Measurements from ENCODE around the gene RNF223.

The RNF223 gene

DNA sequence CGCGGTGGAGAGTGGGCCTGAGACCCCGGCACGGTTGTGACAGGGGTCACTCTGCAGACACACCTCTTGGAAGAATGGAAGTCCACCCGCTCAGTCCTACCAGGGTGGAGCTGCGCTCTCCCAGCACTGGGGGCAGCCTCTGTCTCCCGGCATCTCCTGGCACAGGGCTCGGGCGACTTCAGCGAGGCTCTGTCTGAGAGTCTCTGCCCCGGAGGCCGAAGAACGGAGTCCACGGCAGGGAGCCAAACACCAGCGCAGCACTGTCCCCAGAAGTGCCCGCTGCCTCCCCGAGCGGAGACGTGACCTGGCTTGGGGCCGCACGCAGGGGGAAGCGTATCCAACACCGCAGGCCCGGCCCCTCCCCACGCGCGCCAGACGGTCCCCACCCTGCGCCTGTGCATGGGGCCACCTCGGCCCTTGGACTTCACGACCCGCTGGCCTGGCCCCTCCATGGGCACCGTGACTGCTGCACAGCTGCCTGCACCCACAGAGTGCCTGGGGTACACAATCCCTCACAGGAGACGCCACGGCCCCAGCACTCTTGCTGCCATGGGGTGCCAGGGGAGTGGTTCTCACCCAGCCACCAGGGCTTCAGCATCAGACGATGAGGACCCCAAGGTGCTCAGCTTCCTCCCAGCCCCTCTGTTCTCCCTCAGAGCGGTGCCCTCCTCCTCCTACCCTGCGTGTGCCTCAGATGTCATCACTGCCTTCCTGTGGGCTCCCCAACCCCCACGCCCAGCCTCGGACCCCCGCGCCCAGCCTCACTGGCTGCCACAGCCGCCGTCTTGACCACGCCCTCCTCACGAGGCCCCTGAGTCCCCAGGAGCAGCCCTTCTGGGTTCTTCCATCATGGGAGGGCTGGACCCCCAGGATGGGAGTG is 14.9 kb upstream of the RNF223 start:
- WGBS (ENCODE audit: extremely low coverage, insufficient coverage, insufficient read length), result no CpG with 5 or more reads among the region's 46 CpGs
- no peak overlapping the region for H3K23ac ChIP-seq (ENCODE audit: low read length)
- no peaks in the 10 kb centered on the region for H3K79me1 ChIP-seq (ENCODE audit: low read length)

DNA sequence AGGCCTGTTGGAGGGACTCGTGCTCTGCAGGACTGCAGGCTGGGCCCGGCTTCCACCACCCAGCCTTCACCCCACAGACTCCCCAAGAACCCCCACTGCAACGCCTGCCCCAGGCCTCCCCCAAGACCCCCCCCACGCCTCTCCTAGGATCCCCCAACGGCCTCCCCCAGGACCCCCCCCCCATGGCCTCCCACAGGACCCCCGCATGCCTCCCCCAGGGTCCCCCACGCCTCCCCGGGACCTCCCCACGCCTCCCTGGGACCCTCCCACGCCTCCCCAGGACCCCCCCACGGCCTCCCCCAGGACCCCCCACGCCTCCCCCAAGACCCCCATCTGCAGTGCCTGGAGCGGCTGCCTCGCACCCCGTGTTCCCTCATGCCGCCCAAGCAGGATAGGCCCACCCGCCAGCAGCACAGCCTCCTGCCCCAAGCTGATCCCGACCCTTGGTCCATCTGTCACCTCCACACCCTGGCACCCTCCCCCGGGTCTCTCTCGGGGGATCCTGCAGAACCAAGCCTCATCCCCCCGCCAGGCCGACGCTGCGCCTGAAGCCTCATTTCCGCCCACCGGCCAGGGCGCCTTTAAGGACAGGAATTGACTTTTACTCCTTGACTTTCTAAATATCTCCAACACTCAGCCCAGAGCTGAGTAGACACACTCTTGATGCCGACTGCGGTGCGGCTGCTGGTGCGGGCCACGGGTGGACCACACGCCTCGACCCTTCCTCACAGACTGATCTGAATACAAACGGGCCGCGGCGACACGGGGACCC is 14.1 kb upstream of the RNF223 start:
- no peak overlapping the region for H3K27ac ChIP-seq (ENCODE audit: low read depth, low read length)
- H3K18ac ChIP-seq (ENCODE audit: low read length), result no peak overlapping the region
- no CpG with 5 or more reads among the region's 39 CpGs for WGBS (ENCODE audit: extremely low coverage, insufficient coverage, insufficient read length)
- H3K23ac ChIP-seq (ENCODE audit: low read length), result no peak overlapping the region
- no peak overlapping the region for H3K4me3 ChIP-seq (ENCODE audit: low read depth, low read length)
- no peak overlapping the region for H2AK5ac ChIP-seq (ENCODE audit: low read length)
- H3K14ac ChIP-seq (ENCODE audit: low read length), result no peak overlapping the region
- H3K79me2 ChIP-seq (ENCODE audit: control insufficient read depth, insufficient read depth, low read length, poor library complexity), result no peaks in the 10 kb centered on the region
- H2BK5ac ChIP-seq (ENCODE audit: low read depth, low read length, poor library complexity), result no peak overlapping the region
- no peaks in the 10 kb centered on the region for H3K4me1 ChIP-seq (ENCODE audit: control insufficient read depth in 1 of 2, insufficient read depth in 2 of 2, low read length in 2 of 2)
- H2BK12ac ChIP-seq (ENCODE audit: low read length), result no peak overlapping the region
- H3K36me3 ChIP-seq (ENCODE audit: control insufficient read depth in 1 of 2, insufficient read depth in 2 of 2, low read length in 2 of 2), result peaks cover 7 to 16% of the 10 kb centered on the region in 2 experiments
- H2BK120ac ChIP-seq (ENCODE audit: insufficient read depth, low read length, poor library complexity), result no peak overlapping the region
- H3K4me2 ChIP-seq (ENCODE audit: low read length), result no peak overlapping the region
- no peaks in the 10 kb centered on the region for H3K27me3 ChIP-seq (ENCODE audit: insufficient read depth, low read length)
- H3K9me3 ChIP-seq (ENCODE audit: insufficient read depth, low read depth, low read length), result peaks cover 6% of the 10 kb centered on the region
- H4K12ac ChIP-seq (ENCODE audit: low read depth, low read length), result no peak overlapping the region
- no peaks in the 10 kb centered on the region for H3K79me1 ChIP-seq (ENCODE audit: low read length)
- no peak overlapping the region for H3K9ac ChIP-seq (ENCODE audit: low read length)
- H4K8ac ChIP-seq (ENCODE audit: low read depth, low read length), result no peak overlapping the region
- no peak overlapping the region for H3K4ac ChIP-seq (ENCODE audit: low read depth, low read length)
- H2AFZ ChIP-seq (ENCODE audit: insufficient read depth, low read length, poor library complexity), result no peak overlapping the region
- no peak overlapping the region for H4K91ac ChIP-seq (ENCODE audit: low read depth, low read length)
- DNase-seq, result no peak

More for the DNA sequence above, 14.9 kb upstream of the RNF223 start:
- H3K4me3 ChIP-seq (ENCODE audit: low read depth, low read length), result no peak overlapping the region
- no peak for DNase-seq
- H3K79me2 ChIP-seq (ENCODE audit: control insufficient read depth, insufficient read depth, low read length, poor library complexity), result no peaks in the 10 kb centered on the region
- H3K36me3 ChIP-seq (ENCODE audit: control insufficient read depth in 1 of 2, insufficient read depth in 2 of 2, low read length in 2 of 2), result peaks cover 7 to 10% of the 10 kb centered on the region in 2 experiments
- H2AFZ ChIP-seq (ENCODE audit: insufficient read depth, low read length, poor library complexity), result no peak overlapping the region
- no peak overlapping the region for H2AK5ac ChIP-seq (ENCODE audit: low read length)
- no peak overlapping the region for H3K9ac ChIP-seq (ENCODE audit: low read length)
- H3K4ac ChIP-seq (ENCODE audit: low read depth, low read length), result no peak overlapping the region
- H3K4me1 ChIP-seq (ENCODE audit: control insufficient read depth in 1 of 2, insufficient read depth in 2 of 2, low read length in 2 of 2), result no peaks in the 10 kb centered on the region
- no peak overlapping the region for H3K27ac ChIP-seq (ENCODE audit: low read depth, low read length)
- H3K14ac ChIP-seq (ENCODE audit: low read length), result no peak overlapping the region
- H2BK120ac ChIP-seq (ENCODE audit: insufficient read depth, low read length, poor library complexity), result no peak overlapping the region
- no peak overlapping the region for H4K12ac ChIP-seq (ENCODE audit: low read depth, low read length)
- no peak overlapping the region for H3K4me2 ChIP-seq (ENCODE audit: low read length)
- H3K9me3 ChIP-seq (ENCODE audit: insufficient read depth, low read depth, low read length), result peaks cover 6% of the 10 kb centered on the region
- no peaks in the 10 kb centered on the region for H3K27me3 ChIP-seq (ENCODE audit: insufficient read depth, low read length)
- no peak overlapping the region for H2BK5ac ChIP-seq (ENCODE audit: low read depth, low read length, poor library complexity)
- no peak overlapping the region for H4K8ac ChIP-seq (ENCODE audit: low read depth, low read length)
- no peak overlapping the region for H4K91ac ChIP-seq (ENCODE audit: low read depth, low read length)
- H2BK12ac ChIP-seq (ENCODE audit: low read length), result no peak overlapping the region
- no peak overlapping the region for H3K18ac ChIP-seq (ENCODE audit: low read length)

DNA sequence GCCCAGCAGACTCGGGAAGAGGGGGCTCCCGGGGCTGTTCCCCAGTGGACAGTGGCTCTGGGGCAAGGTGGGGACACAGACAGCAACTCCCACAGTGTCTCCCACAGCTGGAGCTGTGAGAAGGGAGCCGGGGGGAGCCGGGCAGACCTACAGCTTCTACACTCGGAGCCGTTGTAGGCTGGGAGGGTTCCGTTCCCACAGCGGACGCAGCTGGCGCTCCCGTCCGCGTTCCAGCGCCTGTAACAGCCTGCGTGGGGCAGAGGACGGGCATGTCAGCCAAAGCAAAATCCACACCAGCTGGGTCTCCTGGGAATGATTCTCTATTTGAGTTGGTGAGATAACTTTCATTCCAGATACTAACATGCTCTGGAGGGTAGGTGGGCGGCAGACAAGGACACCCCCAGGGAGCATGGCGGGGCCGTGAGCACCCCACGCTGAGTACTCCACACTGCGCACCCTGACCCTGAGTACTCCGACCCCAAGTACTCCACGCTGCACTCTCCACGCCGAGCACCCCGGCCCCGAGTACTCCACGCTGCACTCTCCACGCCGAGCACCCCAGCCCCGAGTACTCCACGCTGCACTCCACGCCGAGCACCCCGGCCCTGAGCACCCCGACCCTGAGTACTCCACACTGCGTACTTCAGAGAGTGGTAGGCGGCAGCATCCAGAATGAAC is 13.4 kb upstream of the RNF223 start:
- H3K4me2 ChIP-seq (ENCODE audit: low read length), result no peak overlapping the region
- H3K23ac ChIP-seq (ENCODE audit: low read length), result no peak overlapping the region
- no peaks in the 10 kb centered on the region for H3K79me1 ChIP-seq (ENCODE audit: low read length)
- no peak overlapping the region for H2BK12ac ChIP-seq (ENCODE audit: low read length)
- no peaks in the 10 kb centered on the region for H3K27me3 ChIP-seq (ENCODE audit: insufficient read depth, low read length)
- no peak overlapping the region for H4K91ac ChIP-seq (ENCODE audit: low read depth, low read length)
- no peak overlapping the region for H3K9ac ChIP-seq (ENCODE audit: low read length)
- H4K8ac ChIP-seq (ENCODE audit: low read depth, low read length), result no peak overlapping the region
- H3K4me1 ChIP-seq (ENCODE audit: control insufficient read depth in 1 of 2, insufficient read depth in 2 of 2, low read length in 2 of 2), result no peaks in the 10 kb centered on the region
- no CpG with 5 or more reads among the region's 38 CpGs for WGBS (ENCODE audit: extremely low coverage, insufficient coverage, insufficient read length)
- peaks cover 7 to 19% of the 10 kb centered on the region in 2 experiments for H3K36me3 ChIP-seq (ENCODE audit: control insufficient read depth in 1 of 2, insufficient read depth in 2 of 2, low read length in 2 of 2)
- no peak overlapping the region for H2BK120ac ChIP-seq (ENCODE audit: insufficient read depth, low read length, poor library complexity)
- H3K9me3 ChIP-seq (ENCODE audit: insufficient read depth, low read depth, low read length), result peaks cover 6% of the 10 kb centered on the region
- no peak overlapping the region for H2AK5ac ChIP-seq (ENCODE audit: low read length)
- no peak overlapping the region for H3K4me3 ChIP-seq (ENCODE audit: low read depth, low read length)
- no peak overlapping the region for H3K27ac ChIP-seq (ENCODE audit: low read depth, low read length)
- no peak overlapping the region for H3K14ac ChIP-seq (ENCODE audit: low read length)
- no peak overlapping the region for H3K18ac ChIP-seq (ENCODE audit: low read length)
- H3K4ac ChIP-seq (ENCODE audit: low read depth, low read length), result no peak overlapping the region
- H2BK5ac ChIP-seq (ENCODE audit: low read depth, low read length, poor library complexity), result no peak overlapping the region
- H2AFZ ChIP-seq (ENCODE audit: insufficient read depth, low read length, poor library complexity), result no peak overlapping the region
- DNase-seq, result no peak
- H4K12ac ChIP-seq (ENCODE audit: low read depth, low read length), result no peak overlapping the region
- H3K79me2 ChIP-seq (ENCODE audit: control insufficient read depth, insufficient read depth, low read length, poor library complexity), result no peaks in the 10 kb centered on the region

DNA sequence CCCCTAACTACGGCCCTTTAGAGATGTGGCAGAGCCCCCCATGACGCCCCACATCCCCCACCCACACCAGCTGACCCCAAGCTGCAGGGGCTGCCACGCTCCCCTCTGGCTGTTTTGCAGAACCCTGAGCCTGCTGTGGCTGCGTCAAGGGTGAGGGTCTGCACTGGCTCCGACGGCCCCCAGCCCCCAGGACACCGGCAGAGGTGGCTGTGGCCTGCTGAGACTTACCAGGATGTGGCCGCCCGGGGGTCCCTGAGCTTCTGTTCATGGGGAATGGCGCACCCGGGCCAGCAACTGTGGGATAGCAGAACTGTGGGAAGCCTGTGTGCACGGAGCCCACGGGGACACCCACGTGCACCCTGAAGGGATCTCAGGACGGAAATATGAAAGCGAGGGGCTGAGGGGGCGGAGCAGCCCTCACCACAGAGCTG is 12.8 kb upstream of the RNF223 start:
- WGBS (ENCODE audit: extremely low coverage, insufficient coverage, insufficient read length), result no CpG with 5 or more reads among the region's 17 CpGs

More for the DNA sequence above, 12.8 kb upstream of the RNF223 start:
- Histone ChIP-seq H2AFZ (ENCODE audit: insufficient read depth, low read length, poor library complexity) (no peak overlapping the region), H3K18ac (ENCODE audit: low read length) (no peak overlapping the region), H3K27me3 (ENCODE audit: insufficient read depth, low read length) (no peaks in the 10 kb centered on the region), H4K8ac (ENCODE audit: low read depth, low read length) (no peak overlapping the region), H3K4me2 (ENCODE audit: low read length) (no peak overlapping the region), H3K4me1 (ENCODE audit: control insufficient read depth in 1 of 2, insufficient read depth in 2 of 2, low read length in 2 of 2) (no peaks in the 10 kb centered on the region), H2BK120ac (ENCODE audit: insufficient read depth, low read length, poor library complexity) (no peak overlapping the region), H3K4me3 (ENCODE audit: low read depth, low read length) (no peak overlapping the region), H2BK12ac (ENCODE audit: low read length) (no peak overlapping the region), H3K9ac (ENCODE audit: low read length) (no peak overlapping the region), H4K12ac (ENCODE audit: low read depth, low read length) (no peak overlapping the region), H3K79me2 (ENCODE audit: control insufficient read depth, insufficient read depth, low read length, poor library complexity) (no peaks in the 10 kb centered on the region), H3K27ac (ENCODE audit: low read depth, low read length) (no peak overlapping the region), H3K79me1 (ENCODE audit: low read length) (no peaks in the 10 kb centered on the region), H3K4ac (ENCODE audit: low read depth, low read length) (no peak overlapping the region), H3K36me3 (ENCODE audit: control insufficient read depth in 1 of 2, insufficient read depth in 2 of 2, low read length in 2 of 2) (peaks cover 10 to 20% of the 10 kb centered on the region in 2 experiments), H3K9me3 (ENCODE audit: insufficient read depth, low read depth, low read length) (peaks cover 4% of the 10 kb centered on the region), H3K23ac (ENCODE audit: low read length) (no peak overlapping the region), H4K91ac (ENCODE audit: low read depth, low read length) (no peak overlapping the region), H3K14ac (ENCODE audit: low read length) (no peak overlapping the region), H2BK5ac (ENCODE audit: low read depth, low read length, poor library complexity) (no peak overlapping the region), H2AK5ac (ENCODE audit: low read length) (no peak overlapping the region)
- no peak for DNase-seq
